ENCODE data around the gene PLOD2.

Gene PLOD2

GRCh38 chr3:146165877-146166276, 4.9 kb upstream of the PLOD2 start:
- no peak for DNase-seq

DNA sequence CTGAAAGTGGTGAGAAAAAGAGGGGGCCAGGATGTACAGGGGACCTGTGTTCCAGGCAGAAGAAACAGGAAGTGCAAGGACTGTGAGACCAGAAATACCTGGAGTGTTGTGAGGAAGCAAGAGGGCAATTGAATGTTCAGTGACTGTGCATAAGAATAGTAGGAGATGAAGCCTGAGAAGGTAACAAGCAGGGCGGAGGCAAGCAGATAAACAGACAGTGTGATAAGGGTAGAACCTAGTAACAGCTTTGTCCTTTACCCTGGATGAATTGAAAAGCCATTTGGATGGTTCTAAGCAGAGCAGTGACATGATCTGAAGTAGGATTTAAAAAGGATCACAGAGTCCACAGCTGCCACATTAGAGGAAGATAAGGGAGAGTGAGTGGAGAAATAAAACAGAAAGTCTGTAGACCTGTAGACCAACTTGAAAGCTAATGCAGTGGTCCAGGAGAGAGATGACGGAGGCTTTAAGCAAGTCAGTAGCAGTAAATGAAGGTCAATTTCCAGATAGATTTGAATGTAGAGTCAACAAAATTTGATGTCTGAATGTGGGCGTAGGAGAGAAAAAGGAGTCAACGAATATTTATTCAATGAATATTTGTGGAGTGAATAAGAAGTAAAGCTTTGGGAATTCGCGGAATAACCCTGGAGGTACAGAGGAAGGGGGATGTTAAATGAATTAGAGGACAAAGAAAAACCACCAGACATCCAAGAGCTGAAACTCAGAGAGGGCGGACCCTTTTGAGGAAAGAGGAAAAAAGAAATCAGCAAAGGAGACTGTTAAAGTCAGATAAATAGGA, 4.2 kb upstream of the PLOD2 start:
- no peak for DNase-seq

GRCh38 chr3:146164506-146164905, 3.5 kb upstream of the PLOD2 start:
- DNase-seq = no peak

DNA sequence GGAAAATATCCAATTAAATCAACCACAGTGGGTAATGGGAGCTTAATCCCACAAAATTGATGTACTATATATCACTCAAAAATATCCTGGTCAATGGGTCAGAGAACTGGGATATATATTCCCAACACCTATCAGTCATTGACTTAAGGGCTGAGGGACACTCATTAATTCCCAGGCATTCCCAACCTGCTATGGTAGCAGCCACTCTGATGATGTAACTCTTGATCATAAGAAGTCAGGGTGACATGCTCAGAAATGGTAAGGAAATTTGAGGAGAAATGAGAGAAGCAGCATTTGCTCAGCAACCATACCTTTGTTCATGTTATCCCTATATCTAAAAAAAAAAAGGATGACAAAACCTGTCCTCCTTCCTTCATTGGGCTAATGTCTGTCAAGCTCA, 3.1 kb upstream of the PLOD2 start:
- no peak for DNase-seq

GRCh38 chr3:146163584-146163983, 2.6 kb upstream of the PLOD2 start:
- DNase-seq = no peak

DNA sequence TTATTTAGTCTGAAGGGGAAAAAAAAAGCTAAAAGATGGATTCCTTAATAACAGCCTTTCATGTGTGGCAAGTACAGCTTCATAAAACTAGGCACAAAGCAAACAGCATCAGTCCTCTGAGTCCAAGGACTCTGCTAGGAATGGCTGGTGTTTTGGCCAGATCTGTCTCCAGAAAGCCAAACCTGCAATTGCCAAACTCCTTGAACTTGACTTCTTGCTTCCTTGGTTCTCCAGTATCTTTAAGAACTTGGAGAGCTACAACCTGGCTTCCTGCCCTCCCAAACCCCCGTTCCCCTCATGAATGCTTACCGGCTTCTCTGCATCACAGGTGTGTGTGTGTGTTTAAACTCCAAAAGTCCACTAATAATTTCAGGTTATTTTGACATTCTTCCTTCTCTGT, 1.6 kb upstream of the PLOD2 start:
- no peak for DNase-seq

DNA sequence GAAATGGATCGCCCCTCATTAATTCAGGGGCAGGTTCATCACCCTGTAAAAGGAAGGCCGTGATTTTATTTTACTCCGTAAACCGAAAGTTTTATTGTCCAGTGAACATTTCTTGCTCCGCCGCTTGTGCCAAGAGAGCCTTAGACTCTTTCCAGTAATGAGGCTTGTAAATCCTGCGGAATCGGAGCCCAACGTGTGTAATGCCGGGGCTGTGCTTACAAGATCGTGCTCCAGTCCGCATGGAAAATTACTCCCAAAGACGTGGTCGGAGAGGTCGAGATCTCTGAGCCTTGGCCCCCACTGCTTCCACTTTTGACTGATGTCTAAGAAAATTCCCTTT, 649 bp upstream of the PLOD2 start:
- no peak for DNase-seq

DNA sequence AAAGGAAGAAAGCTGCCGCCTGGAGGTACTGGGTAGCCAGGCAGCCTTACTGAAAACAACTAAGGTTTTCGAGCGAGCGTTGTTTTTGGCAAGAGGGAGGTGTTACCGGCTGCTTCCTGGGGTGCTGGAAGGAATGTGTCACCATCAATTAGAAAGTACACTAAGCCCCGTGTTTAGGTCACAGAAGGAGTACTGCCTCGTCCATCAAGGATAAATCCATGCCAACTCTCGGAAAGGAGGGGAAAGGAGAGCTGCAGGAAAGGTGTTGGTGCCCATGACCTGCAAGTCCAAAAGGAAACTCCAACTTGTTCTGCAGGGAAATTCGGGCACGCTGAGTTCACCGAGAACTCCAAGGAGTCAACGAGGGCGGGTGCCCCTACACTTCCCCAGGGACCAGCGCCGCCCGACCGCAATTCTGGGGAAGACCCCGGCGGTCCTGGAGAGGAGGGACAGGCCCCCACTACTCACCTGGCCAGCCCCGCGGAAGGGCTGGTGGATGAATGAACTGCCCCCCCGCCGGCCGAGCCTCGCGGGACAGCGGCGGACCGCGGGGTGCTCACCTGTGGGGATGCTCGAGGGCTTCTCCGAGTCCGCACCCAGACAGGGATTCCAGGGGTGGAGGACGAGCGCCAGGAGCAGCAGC, 542 bp downstream of the PLOD2 start:
- peak; percentile 81 for DNase-seq

DNA sequence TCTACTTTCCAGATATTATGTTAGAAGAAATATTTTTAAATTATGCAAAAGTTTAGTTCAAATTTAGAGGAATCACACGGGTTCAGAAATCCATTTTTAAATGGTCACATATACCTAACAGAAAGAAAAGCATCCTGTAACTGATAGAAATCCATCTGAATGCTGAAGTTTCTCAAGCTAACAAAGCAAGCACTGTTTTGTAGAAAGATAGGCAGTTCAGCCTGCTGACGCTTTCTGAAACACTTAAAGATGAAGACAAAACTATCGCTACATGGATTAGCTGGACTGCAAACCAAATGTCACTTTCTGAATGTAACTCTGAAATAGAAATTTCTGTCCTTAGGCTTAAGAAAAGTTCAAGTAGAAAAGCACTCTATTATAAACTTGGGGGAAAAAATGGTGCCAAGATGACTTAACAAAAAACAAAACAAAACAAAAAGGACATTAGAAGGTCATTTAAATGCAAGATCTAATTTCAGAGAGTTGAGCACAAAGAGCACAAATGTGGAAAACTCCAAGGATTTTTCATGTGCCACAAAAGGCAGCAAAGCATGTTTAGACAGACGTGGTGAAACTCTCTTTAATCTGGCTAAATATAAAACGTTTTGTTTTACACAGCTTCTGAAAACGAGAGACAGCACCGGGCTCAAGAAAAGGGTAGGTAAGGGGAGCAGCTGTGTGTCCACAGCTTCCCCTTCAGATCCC, 1.2 kb downstream of the PLOD2 start:
- DNase-seq = no peak

DNA sequence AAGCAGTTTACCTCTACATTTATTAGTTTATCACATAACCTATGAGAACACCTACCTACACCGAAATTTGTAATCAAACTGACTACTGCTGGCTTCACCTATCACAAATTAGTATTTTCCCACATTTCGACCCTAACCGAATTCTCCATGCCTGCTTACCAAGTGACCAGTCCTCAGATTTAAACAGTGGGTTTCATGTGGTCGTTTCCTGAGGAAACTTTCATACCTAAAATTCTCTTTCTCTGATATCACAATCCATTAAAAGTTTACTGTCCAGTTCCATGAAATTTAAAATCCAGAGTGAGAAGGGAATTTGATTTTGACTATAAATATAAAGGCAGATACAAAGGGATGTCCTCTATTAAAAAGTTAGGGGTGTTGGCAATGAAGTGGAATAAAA, 1.9 kb downstream of the PLOD2 start:
- no peak for DNase-seq

DNA sequence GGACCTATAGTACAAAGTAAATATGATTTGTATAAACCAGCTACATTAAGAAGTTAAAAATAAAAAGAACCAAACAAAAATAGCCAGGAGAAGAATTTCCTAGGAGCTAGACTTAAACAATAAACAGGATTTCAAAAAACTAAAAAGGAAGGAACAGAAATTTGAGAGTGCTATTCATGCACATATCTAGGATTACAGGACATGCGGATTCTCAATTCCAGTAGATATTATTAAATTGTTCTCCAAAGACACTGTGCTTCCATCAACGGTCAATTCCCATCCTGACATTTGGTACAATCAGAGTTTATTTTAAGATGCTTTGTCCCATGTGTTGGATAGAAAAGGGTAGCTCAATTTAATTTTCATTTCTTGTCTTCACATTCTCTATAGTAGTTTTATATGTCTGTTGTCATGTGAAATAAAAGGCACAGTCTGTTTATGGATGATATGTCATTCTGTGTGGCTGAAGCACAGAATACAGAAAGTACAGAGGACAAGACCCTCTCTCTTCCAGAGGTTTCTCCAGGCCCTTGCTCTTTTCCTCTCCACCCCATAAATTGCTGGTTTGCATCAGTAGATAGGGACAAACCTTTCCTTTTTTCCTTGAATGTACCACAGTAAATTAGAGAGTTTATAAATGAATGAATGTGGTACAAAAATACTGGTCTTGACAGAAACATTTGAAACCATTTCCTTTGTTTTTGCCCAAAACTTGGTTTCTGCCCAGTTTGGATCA, 3.5 kb downstream of the PLOD2 start:
- DNase-seq = no peak

DNA sequence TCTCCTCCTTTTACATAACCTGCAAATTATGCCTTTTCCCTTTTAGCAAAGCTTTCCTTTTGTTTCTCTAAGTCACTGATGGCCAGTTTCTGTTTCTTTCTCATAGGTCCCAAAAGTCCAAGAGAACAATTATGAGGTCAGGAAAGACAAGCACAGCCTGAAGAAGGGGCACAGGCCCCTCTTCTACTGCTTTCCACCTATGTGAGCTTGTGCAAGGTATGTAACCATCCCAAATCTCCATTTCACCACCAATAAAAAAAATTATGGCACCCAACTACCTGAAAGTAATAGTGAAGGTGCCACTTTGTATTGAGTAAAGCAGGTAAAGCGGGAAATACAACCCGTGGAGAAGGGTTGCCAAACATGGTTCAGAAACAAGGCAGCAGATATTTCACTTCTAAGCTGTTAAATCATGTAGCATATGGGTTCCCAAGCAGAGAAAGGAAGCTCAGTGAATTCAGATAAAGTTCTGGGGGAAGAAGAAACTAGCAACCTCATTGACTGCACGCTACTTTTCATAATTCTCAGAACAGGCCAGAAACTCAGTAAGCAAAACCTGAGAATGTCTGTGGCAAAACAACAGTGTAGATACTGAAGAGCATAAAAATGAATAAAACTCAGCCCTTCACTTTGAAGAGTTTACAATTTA, 4.2 kb downstream of the PLOD2 start:
- no peak for DNase-seq

DNA sequence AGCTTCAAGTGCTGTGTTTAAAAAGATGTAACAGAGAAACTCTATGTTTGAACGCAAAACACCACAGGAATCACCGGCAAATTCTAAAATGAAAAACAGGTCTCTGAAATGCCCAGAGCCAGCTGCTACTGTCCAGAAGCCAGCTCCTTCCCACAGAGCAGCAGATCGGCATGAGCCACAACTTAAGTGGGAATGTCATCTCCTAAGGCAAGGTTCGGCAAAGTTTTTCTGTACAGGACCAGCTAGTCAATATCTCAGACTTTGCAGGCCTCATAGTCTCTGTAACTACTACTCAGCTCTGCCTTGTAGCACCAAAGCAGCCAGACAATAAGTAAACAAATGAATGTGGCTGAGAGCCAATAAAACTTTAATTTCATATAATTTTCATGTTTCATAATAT, 4.9 kb downstream of the PLOD2 start:
- DNase-seq = no peak

DNA sequence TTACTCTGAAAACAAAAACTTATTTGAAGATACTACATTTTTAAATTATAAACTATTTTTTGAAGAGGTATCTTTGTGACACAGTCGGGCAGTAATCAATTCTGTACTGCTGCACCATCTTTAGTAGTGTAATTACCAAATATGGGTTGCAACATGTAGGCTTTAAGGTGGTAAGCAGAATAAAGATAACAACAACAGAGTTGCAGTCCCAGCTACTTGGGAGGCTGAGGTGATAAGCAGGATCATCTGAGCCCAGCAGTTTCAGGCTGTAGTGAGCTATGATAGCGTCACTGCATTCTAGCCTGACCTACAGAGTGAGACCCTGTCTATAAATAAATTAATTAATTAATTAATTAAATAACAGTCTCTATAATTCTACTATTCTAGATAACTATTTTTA, 6.0 kb downstream of the PLOD2 start:
- no peak for DNase-seq

DNA sequence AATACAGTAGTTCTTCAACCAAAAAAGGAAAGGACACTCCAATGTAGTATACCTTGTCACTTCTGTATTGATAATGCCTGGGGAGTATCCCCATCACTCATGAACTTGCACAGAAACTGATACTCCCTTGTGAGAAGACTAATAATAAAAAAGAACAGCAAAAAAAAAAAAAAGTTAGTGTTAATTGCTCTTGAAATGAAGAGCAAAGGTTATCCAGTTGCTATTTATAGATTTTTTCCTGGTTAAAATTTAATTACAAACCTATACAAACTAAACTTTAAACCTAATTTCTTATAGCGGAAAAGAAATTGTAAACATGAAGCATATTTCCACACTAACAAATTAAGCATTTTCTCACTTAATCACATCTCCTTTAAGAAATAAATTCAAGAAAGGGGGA, 6.7 kb downstream of the PLOD2 start:
- DNase-seq = no peak

DNA sequence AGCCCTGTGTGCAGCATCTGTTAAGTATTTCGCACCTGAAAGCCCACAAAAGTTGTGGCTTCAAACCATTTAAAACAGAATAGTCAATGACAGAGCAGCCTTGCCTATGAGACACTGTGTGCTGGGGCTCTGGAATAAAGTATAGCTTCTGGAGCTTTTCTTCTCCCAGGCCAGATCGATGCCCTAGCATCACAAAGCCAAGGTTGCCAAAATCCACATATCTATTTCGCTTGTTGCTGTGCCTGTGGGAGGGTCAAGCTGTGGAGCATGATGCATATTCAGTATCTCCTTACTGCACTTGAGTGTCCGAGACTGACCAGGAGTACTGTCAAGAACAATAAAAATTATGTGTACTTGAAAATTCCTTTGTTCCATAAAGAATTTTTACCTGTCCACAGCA, 7.6 kb downstream of the PLOD2 start:
- DNase-seq = no peak

- DNase-seq = no peak
These were observed 8.2 kb downstream of the PLOD2 start for GRCh38 chr3:146152834-146153233.

DNA sequence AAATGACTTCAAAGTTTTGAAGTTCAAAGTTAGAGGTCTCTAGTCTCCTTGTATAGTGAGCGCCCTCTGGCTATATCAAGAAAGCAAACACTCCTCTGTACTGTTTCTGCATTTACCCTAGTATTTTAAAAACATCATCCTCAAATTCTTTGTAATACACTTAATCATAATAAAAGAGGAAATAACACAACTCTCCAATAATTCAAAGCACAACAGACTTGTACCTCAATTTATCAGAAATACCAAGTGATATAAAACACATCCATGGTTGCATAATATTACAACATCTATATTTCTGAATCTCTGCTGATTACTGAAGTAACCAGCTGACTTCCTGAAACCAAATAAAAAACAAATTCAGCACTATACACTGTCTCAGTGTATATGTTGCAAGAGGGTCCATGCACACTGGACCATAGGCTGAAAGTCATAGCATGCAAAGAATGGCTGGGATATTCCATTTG, 12.5 kb downstream of the PLOD2 start:
- no peak for DNase-seq

DNA sequence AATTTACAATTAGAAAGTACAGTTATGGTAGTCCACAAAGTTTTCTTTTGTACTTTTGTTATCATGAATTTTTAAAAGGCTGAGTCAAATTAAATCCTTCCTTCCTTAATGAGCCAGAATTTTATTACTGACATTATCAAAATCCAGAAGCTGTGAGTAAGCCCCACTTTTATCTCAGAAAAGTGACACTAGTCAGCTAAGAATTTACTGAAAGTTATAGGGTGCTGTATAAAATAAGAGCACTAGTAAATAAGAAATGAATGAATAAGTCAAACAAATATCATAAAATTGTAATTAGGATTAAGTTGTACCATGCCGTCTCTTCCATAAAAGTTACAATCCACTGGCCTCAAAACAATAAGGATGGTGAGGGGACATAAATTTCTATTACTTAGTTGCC, 15.3 kb downstream of the PLOD2 start:
- DNase-seq = no peak

- peak; percentile 43 for DNase-seq
These were observed 18.2 kb downstream of the PLOD2 start for GRCh38 chr3:146142757-146143156.

GRCh38 chr3:146139586-146140110, 21.3 kb downstream of the PLOD2 start:
- DNase-seq = no peak

GRCh38 chr3:146138902-146139301, 22.1 kb downstream of the PLOD2 start:
- no peak for DNase-seq

DNA sequence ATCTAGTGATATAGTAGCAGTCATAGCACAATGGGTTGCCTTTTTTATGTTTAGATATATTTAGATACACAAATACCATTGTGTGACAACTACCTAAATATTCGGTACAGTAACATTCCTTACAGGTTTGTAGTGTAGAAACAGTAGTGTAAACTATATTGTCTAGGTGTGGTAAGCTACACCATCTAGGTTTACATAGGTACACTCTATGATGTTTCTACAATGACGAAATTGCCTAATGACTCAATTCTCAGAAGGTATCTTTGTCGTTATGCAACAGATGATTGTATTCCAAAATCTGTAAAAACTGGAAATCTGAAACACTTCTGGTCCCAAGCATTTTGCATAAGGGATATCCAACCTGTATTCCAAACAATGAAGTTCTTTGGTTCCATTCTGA, 24.3 kb downstream of the PLOD2 start:
- no peak for DNase-seq
